Urinary bladder (tissue), 4 donors: ENCODE measurements around the gene PAQR3. TPM values are rescaled to one million over a fixed set of nuclear protein-coding genes. Genes with fewer than 3 reads are reported as not detected.
"Not testable (repeated sequence)": the region's sequence is repeated elsewhere in the genome, so short reads cannot be mapped to it uniquely, and the experiment has no call there.

Source experiments
- DNase-seq: peaks from one replicate; pipeline ENCODE4 v3.0.0-alpha.2; 2015; ENCODE audit errors: extremely low spot score
- H3K27ac ChIP-seq: one replicate; pipeline ENCODE4 v1.5.1; 2013; ENCODE audit warnings: low read depth, mild to moderate bottlenecking, moderate library complexity
- H3K36me3 ChIP-seq: one replicate; pipeline ENCODE4 v1.6.1; 2013; ENCODE audit warnings: mild to moderate bottlenecking, moderate library complexity; ENCODE audit not compliant: insufficient read depth
- H3K4me1 ChIP-seq: one replicate; pipeline ENCODE4 v1.6.1; 2013; ENCODE audit warnings: mild to moderate bottlenecking, moderate library complexity; ENCODE audit not compliant: insufficient read depth
- H3K4me3 ChIP-seq: one replicate; pipeline ENCODE4 v1.5.1; 2013; ENCODE audit warnings: low read depth, low read length
- WGBS: extraction: QIAGEN DNeasy Blood & Tissue Kit; methylation state at CpG from one replicate; pipeline ENCODE4 v1.1.7; 2013; 5-methylcytosine and 5-hydroxymethylcytosine counted together
- polyA plus RNA-seq: library from polyadenylated mRNA; stranded (reverse); fragments of 200-250 nt; gene quantifications from one replicate; pipeline ENCODE4 v1.2.3, GENCODE V29; 2013
- total RNA-seq: library from RNA; depleted of rRNA; stranded (reverse); fragments of >200 nt; gene quantifications from one replicate; pipeline ENCODE4 v1.2.3, GENCODE V29; 2014
- donor health status: healthy with polysubstance abuse.
- donor health status: healthy.

PAQR3 gene
- total and polyA plus RNA-seq, 2 donors, result 10.1 to 22.7 TPM

- Histone ChIP-seq H3K4me3 (no peak overlapping the region), H3K36me3 (no peaks in the 10 kb centered on the region), H3K4me1 (no peaks in the 10 kb centered on the region), H3K27ac (no peak overlapping the region)
- WGBS, result 88% methylated on average over 3 of the region's 3 CpGs
- DNase-seq, result no peak
Observed at GRCh38 chr4:78945651-78946179, 6.5 kb upstream of the PAQR3 start.

- H3K4me3 ChIP-seq, result no peak overlapping the region
- no peaks in the 10 kb centered on the region for H3K4me1 ChIP-seq
- no peak overlapping the region for H3K27ac ChIP-seq
- WGBS, result 73% methylated on average over 1 of the region's 1 CpG
- DNase-seq, result no peak
- no peaks in the 10 kb centered on the region for H3K36me3 ChIP-seq
Observed at GRCh38 chr4:78944381-78944780, 5.1 kb upstream of the PAQR3 start.

GRCh38 chr4:78940752-78941151 is 1.5 kb upstream of the PAQR3 start:
- no peak for DNase-seq
- H3K27ac ChIP-seq, result no peak overlapping the region
- H3K36me3 ChIP-seq, result no peaks in the 10 kb centered on the region
- H3K4me3 ChIP-seq, result no peak overlapping the region
- 96% methylated on average over 5 of the region's 5 CpGs for WGBS
- H3K4me1 ChIP-seq, result no peaks in the 10 kb centered on the region

GRCh38 chr4:78939667-78940008 is 400 bp upstream of the PAQR3 start:
- DNase-seq, result no peak
- Histone ChIP-seq H3K36me3 (no peaks in the 10 kb centered on the region), H3K4me3 (peak overlapping the region; percentile 79), H3K27ac (no peak overlapping the region), H3K4me1 (no peaks in the 10 kb centered on the region)
- WGBS, result 2% methylated on average over 9 of the region's 9 CpGs

- Histone ChIP-seq H3K36me3 (no peaks in the 10 kb centered on the region), H3K4me1 (no peaks in the 10 kb centered on the region), H3K4me3 (peak overlapping the region; percentile 79), H3K27ac (no peak overlapping the region)
- WGBS, result 3% methylated on average over 7 of the region's 7 CpGs
- DNase-seq, result no peak
Observed at GRCh38 chr4:78938474-78938867, 767 bp downstream of the PAQR3 start.

- H3K27ac ChIP-seq, result no peak overlapping the region
- WGBS, result 92% methylated on average over 4 of the region's 4 CpGs
- no peak overlapping the region for H3K4me3 ChIP-seq
Observed at GRCh38 chr4:78937837-78938236, 1.4 kb downstream of the PAQR3 start.

GRCh38 chr4:78936989-78937388 is 2.2 kb downstream of the PAQR3 start:
- Histone ChIP-seq H3K4me1 (no peaks in the 10 kb centered on the region), H3K4me3 (no peak overlapping the region), H3K36me3 (no peaks in the 10 kb centered on the region), H3K27ac (no peak overlapping the region)
- 72% methylated on average over 4 of the region's 4 CpGs for WGBS
- DNase-seq, result no peak

More at GRCh38 chr4:78937837-78938236, 1.4 kb downstream of the PAQR3 start:
- H3K36me3 ChIP-seq, result no peaks in the 10 kb centered on the region
- DNase-seq, result no peak
- no peaks in the 10 kb centered on the region for H3K4me1 ChIP-seq

GRCh38 chr4:78930016-78930629 is 9.1 kb downstream of the PAQR3 start:
- H3K4me3 ChIP-seq, result no peak overlapping the region
- DNase-seq, result no peak
- 96% methylated on average over 6 of the region's 6 CpGs for WGBS
- peaks cover 2% of the 10 kb centered on the region for H3K4me1 ChIP-seq
- H3K27ac ChIP-seq, result no peak overlapping the region
- peaks cover 1% of the 10 kb centered on the region for H3K36me3 ChIP-seq

GRCh38 chr4:78928835-78929234 is 10.4 kb downstream of the PAQR3 start:
- peaks cover 2% of the 10 kb centered on the region for H3K4me1 ChIP-seq
- peaks cover 1% of the 10 kb centered on the region for H3K36me3 ChIP-seq
- 93% methylated on average over 9 of the region's 9 CpGs for WGBS
- H3K4me3 ChIP-seq, result no peak overlapping the region
- DNase-seq, result no peak
- no peak overlapping the region for H3K27ac ChIP-seq

GRCh38 chr4:78926826-78927225 is 12.4 kb downstream of the PAQR3 start:
- H3K36me3 ChIP-seq, result peaks cover 1% of the 10 kb centered on the region
- H3K4me3 ChIP-seq, result no peak overlapping the region
- 80% methylated on average over 1 of the region's 1 CpG for WGBS
- H3K4me1 ChIP-seq, result peaks cover 2% of the 10 kb centered on the region
- no peak overlapping the region for H3K27ac ChIP-seq
- DNase-seq, result no peak

- WGBS, result 81% methylated on average over 4 of the region's 4 CpGs
- H3K27ac ChIP-seq, result no peak overlapping the region
- peaks cover 2% of the 10 kb centered on the region for H3K4me1 ChIP-seq
- no peak for DNase-seq
- no peaks in the 10 kb centered on the region for H3K36me3 ChIP-seq
- H3K4me3 ChIP-seq, result no peak overlapping the region
Observed at GRCh38 chr4:78923464-78924312, 15.6 kb downstream of the PAQR3 start.

- Histone ChIP-seq H3K4me1 (peaks cover 2% of the 10 kb centered on the region), H3K4me3 (no peak overlapping the region), H3K36me3 (no peaks in the 10 kb centered on the region), H3K27ac (no peak overlapping the region)
- 88% methylated on average over 4 of the region's 4 CpGs for WGBS
- no peak for DNase-seq
Observed at GRCh38 chr4:78922207-78922606, 17.0 kb downstream of the PAQR3 start.

GRCh38 chr4:78910612-78911011 is 28.6 kb downstream of the PAQR3 start:
- Histone ChIP-seq H3K4me3 (no peak overlapping the region), H3K4me1 (no peaks in the 10 kb centered on the region), H3K36me3 (peaks cover 2% of the 10 kb centered on the region), H3K27ac (no peak overlapping the region)
- 97% methylated on average over 2 of the region's 2 CpGs for WGBS
- no peak for DNase-seq

- H3K4me3 ChIP-seq, H3K27ac ChIP-seq, H3K36me3 ChIP-seq, H3K4me1 ChIP-seq, DNase-seq: not testable (repeated sequence)
- WGBS, result 97% methylated on average over 6 of the region's 6 CpGs
Observed at GRCh38 chr4:78908974-78909373, 30.3 kb downstream of the PAQR3 start.
